NCI-H1048 (cell line): ENCODE measurements around the gene RAP1A.

Experiments
- DNase-seq: peaks from one replicate; lab custom pipeline; 2025; lab: John Stamatoyannopoulos, UW

The RAP1A gene

GRCh38 chr1:111758373-111758772 lies 138.8 kb downstream of the RAP1A start:
- no peak for DNase-seq

GRCh38 chr1:111761717-111762116 lies 142.1 kb downstream of the RAP1A start:
- DNase-seq, result no peak

- no peak for DNase-seq
Observed at GRCh38 chr1:111762332-111762731, 142.7 kb downstream of the RAP1A start.
